Effector memory CD8-positive, alpha-beta T cell (primary cell): Measurements from ENCODE around the gene GOLIM4.

ENCODE experiments used
- ATAC-seq: fragments of 150-1000 bp; cut with Tn5 transposase; replicated peaks from 2 replicates; pipeline ENCODE4 v1.10.0; 2021; ENCODE audit warnings: mild to moderate bottlenecking, moderate library complexity
- DNase-seq, 3 experiments: peaks; one replicate each; pipeline ENCODE4 v3.0.0; 2021
- H3K27ac Mint-ChIP-seq, 2 donors: one replicate each; pipeline ENCODE4 v1.8.0; 2022; ENCODE audit warnings: mild to moderate bottlenecking in 2 of 2, mixed read lengths in 2 of 2, moderate library complexity in 2 of 2
- H3K27me3 Mint-ChIP-seq, 2 donors: one replicate each; pipeline ENCODE4 v1.8.0; 2022; ENCODE audit warnings: mixed read lengths in 2 of 2
- H3K36me3 Mint-ChIP-seq: one replicate; pipeline ENCODE4 v1.8.0; 2022; ENCODE audit warnings: mild to moderate bottlenecking, moderate library complexity, mixed read lengths; ENCODE audit not compliant: insufficient read depth
- H3K4me1 Mint-ChIP-seq, 2 donors: one replicate each; pipeline ENCODE4 v1.8.0; 2022; ENCODE audit warnings: low read depth in 2 of 2, mixed read lengths in 2 of 2
- H3K4me3 Mint-ChIP-seq, 2 donors: one replicate each; pipeline ENCODE4 v1.8.0; 2022; ENCODE audit warnings: mild to moderate bottlenecking in 2 of 2, mixed read lengths in 2 of 2, moderate library complexity in 2 of 2
- H3K9me3 Mint-ChIP-seq, 2 donors: one replicate each; pipeline ENCODE4 v1.8.0; 2022; ENCODE audit warnings: mixed read lengths in 2 of 2

GOLIM4 gene

GRCh38 chr3:168003911-168004310 is 91.8 kb downstream of the GOLIM4 start:
- Mint-ChIP-seq H3K27ac (no peak overlapping the region), H3K36me3 (no peaks in the 10 kb centered on the region), H3K4me3 (no peak overlapping the region), H3K4me1 (no peaks in the 10 kb centered on the region), H3K27me3 (no peaks in the 10 kb centered on the region), H3K9me3 (no peaks in the 10 kb centered on the region)
- ATAC-seq: no peak
- no peak for DNase-seq

GRCh38 chr3:168002786-168003368 is 92.8 kb downstream of the GOLIM4 start:
- no peak for ATAC-seq
- no peaks in the 10 kb centered on the region for H3K4me1 Mint-ChIP-seq
- H3K27ac Mint-ChIP-seq: no peak overlapping the region
- H3K9me3 Mint-ChIP-seq: no peaks in the 10 kb centered on the region
- no peak for DNase-seq
- H3K27me3 Mint-ChIP-seq: no peaks in the 10 kb centered on the region
- no peaks in the 10 kb centered on the region for H3K36me3 Mint-ChIP-seq
- no peak overlapping the region for H3K4me3 Mint-ChIP-seq

GRCh38 chr3:168001244-168001643 is 94.5 kb downstream of the GOLIM4 start:
- DNase-seq (no peak), ATAC-seq (no peak)
- Mint-ChIP-seq H3K27ac (no peak overlapping the region), H3K36me3 (no peaks in the 10 kb centered on the region), H3K9me3 (no peaks in the 10 kb centered on the region), H3K27me3 (no peaks in the 10 kb centered on the region), H3K4me3 (no peak overlapping the region), H3K4me1 (no peaks in the 10 kb centered on the region)

GRCh38 chr3:167998253-167998652 is 97.5 kb downstream of the GOLIM4 start:
- H3K9me3 Mint-ChIP-seq: no peaks in the 10 kb centered on the region
- no peaks in the 10 kb centered on the region for H3K36me3 Mint-ChIP-seq
- ATAC-seq: no peak
- H3K4me3 Mint-ChIP-seq: no peak overlapping the region
- H3K27me3 Mint-ChIP-seq: no peaks in the 10 kb centered on the region
- no peaks in the 10 kb centered on the region for H3K4me1 Mint-ChIP-seq
- H3K27ac Mint-ChIP-seq: no peak overlapping the region
- no peak for DNase-seq

- Mint-ChIP-seq H3K4me3 (no peak overlapping the region), H3K27ac (no peak overlapping the region), H3K36me3 (no peaks in the 10 kb centered on the region), H3K27me3 (no peaks in the 10 kb centered on the region), H3K4me1 (no peaks in the 10 kb centered on the region), H3K9me3 (no peaks in the 10 kb centered on the region)
- ATAC-seq (no peak), DNase-seq (no peak)
These were observed 99.2 kb downstream of the GOLIM4 start for GRCh38 chr3:167996514-167996913.

GRCh38 chr3:167992381-167992780 is 103.3 kb downstream of the GOLIM4 start:
- H3K27ac Mint-ChIP-seq: no peak overlapping the region
- H3K36me3 Mint-ChIP-seq: no peaks in the 10 kb centered on the region
- H3K4me3 Mint-ChIP-seq: no peak overlapping the region
- no peaks in the 10 kb centered on the region for H3K27me3 Mint-ChIP-seq
- H3K9me3 Mint-ChIP-seq: no peaks in the 10 kb centered on the region
- no peak for ATAC-seq
- DNase-seq: no peak
- no peaks in the 10 kb centered on the region for H3K4me1 Mint-ChIP-seq

- Mint-ChIP-seq H3K27ac (no peak overlapping the region), H3K4me3 (no peak overlapping the region), H3K9me3 (no peaks in the 10 kb centered on the region), H3K36me3 (no peaks in the 10 kb centered on the region), H3K4me1 (no peaks in the 10 kb centered on the region), H3K27me3 (no peaks in the 10 kb centered on the region)
- DNase-seq: no peak
- ATAC-seq: no peak
These were observed 104.5 kb downstream of the GOLIM4 start for GRCh38 chr3:167991213-167991612.

- DNase-seq (no peak), ATAC-seq (no peak)
- Mint-ChIP-seq H3K27ac (no peak overlapping the region), H3K9me3 (peaks cover 0 to 2% of the 10 kb centered on the region in 2 donors), H3K4me1 (no peaks in the 10 kb centered on the region), H3K27me3 (no peaks in the 10 kb centered on the region), H3K36me3 (no peaks in the 10 kb centered on the region), H3K4me3 (no peak overlapping the region)
These were observed 105.7 kb downstream of the GOLIM4 start for GRCh38 chr3:167989999-167990398.

- Mint-ChIP-seq H3K4me1 (no peaks in the 10 kb centered on the region), H3K4me3 (no peak overlapping the region), H3K27me3 (no peaks in the 10 kb centered on the region), H3K9me3 (peaks cover 0 to 2% of the 10 kb centered on the region in 2 donors), H3K36me3 (no peaks in the 10 kb centered on the region), H3K27ac (no peak overlapping the region)
- ATAC-seq: no peak
- DNase-seq: no peak
These were observed 106.7 kb downstream of the GOLIM4 start for GRCh38 chr3:167989066-167989465.

- no peaks in the 10 kb centered on the region for H3K27me3 Mint-ChIP-seq
- H3K36me3 Mint-ChIP-seq: no peaks in the 10 kb centered on the region
These were observed 112.1 kb downstream of the GOLIM4 start for GRCh38 chr3:167983583-167983982.

GRCh38 chr3:167978486-167978885 is 117.2 kb downstream of the GOLIM4 start:
- H3K9me3 Mint-ChIP-seq: no peaks in the 10 kb centered on the region
- no peaks in the 10 kb centered on the region for H3K27me3 Mint-ChIP-seq
- DNase-seq: no peak
- no peaks in the 10 kb centered on the region for H3K4me1 Mint-ChIP-seq
- H3K4me3 Mint-ChIP-seq: no peak overlapping the region
- no peak for ATAC-seq
- H3K27ac Mint-ChIP-seq: no peak overlapping the region
- H3K36me3 Mint-ChIP-seq: no peaks in the 10 kb centered on the region

More at GRCh38 chr3:167983583-167983982, 112.1 kb downstream of the GOLIM4 start:
- Mint-ChIP-seq H3K9me3 (peaks cover 0 to 2% of the 10 kb centered on the region in 2 donors), H3K4me3 (no peak overlapping the region), H3K4me1 (no peaks in the 10 kb centered on the region), H3K27ac (no peak overlapping the region)
- no peak for ATAC-seq
- DNase-seq: no peak

- no peaks in the 10 kb centered on the region for H3K9me3 Mint-ChIP-seq
- no peaks in the 10 kb centered on the region for H3K36me3 Mint-ChIP-seq
- no peak overlapping the region for H3K27ac Mint-ChIP-seq
- no peaks in the 10 kb centered on the region for H3K27me3 Mint-ChIP-seq
- ATAC-seq (no peak), DNase-seq (no peak)
- H3K4me1 Mint-ChIP-seq: no peaks in the 10 kb centered on the region
- no peak overlapping the region for H3K4me3 Mint-ChIP-seq
These were observed 117.7 kb downstream of the GOLIM4 start for GRCh38 chr3:167978071-167978470.

- ATAC-seq (no peak), DNase-seq (no peak)
- Mint-ChIP-seq H3K4me1 (no peaks in the 10 kb centered on the region), H3K9me3 (no peaks in the 10 kb centered on the region), H3K27ac (no peak overlapping the region), H3K27me3 (no peaks in the 10 kb centered on the region), H3K4me3 (no peak overlapping the region), H3K36me3 (no peaks in the 10 kb centered on the region)
These were observed 119.0 kb downstream of the GOLIM4 start for GRCh38 chr3:167976516-167977361.

GRCh38 chr3:167973901-167974300 is 121.8 kb downstream of the GOLIM4 start:
- no peak overlapping the region for H3K27ac Mint-ChIP-seq
- DNase-seq (no peak), ATAC-seq (no peak)
- H3K27me3 Mint-ChIP-seq: no peaks in the 10 kb centered on the region
- H3K4me1 Mint-ChIP-seq: no peaks in the 10 kb centered on the region
- no peak overlapping the region for H3K4me3 Mint-ChIP-seq
- peaks cover 0 to 1% of the 10 kb centered on the region in 2 donors for H3K9me3 Mint-ChIP-seq
- H3K36me3 Mint-ChIP-seq: no peaks in the 10 kb centered on the region
